Mucosa of descending colon (tissue), 3 donors: ENCODE data around the gene MAPK8IP2. TPM values are rescaled to one million over a fixed set of nuclear protein-coding genes. Genes with fewer than 3 reads are reported as not detected.
"Not testable (repeated sequence)": the region's sequence is repeated elsewhere in the genome, so short reads cannot be mapped to it uniquely, and the experiment has no call there.

Experiments used
- ATAC-seq: fragments of 200-7000 bp; cut with Tn5 transposase; one replicate; pipeline ENCODE4 v1.9.1; 2020; ENCODE audit warnings: mild to moderate bottlenecking, moderate library complexity
- DNase-seq, 3 donors: peaks; one replicate each; pipeline ENCODE4 v3.0.0-alpha.2; 2020
- H3K36me3 ChIP-seq: fragments of 200-600 bp; one replicate; pipeline ENCODE4 v1.8.0; 2021; ENCODE audit warnings: low read depth, mild to moderate bottlenecking
- H3K4me1 ChIP-seq: fragments of 200-600 bp; one replicate; pipeline ENCODE4 v1.8.0; 2021; ENCODE audit warnings: low read depth, mild to moderate bottlenecking
- H3K4me3 ChIP-seq: fragments of 200-600 bp; one replicate; pipeline ENCODE4 v1.8.0; 2021; ENCODE audit warnings: mild to moderate bottlenecking
- H3K9me3 ChIP-seq: fragments of 200-600 bp; one replicate; pipeline ENCODE4 v1.8.0; 2021; ENCODE audit warnings: mild to moderate bottlenecking
- intact Hi-C, 2 donors: fragments of 100-400 bp; cut with DNase I in 1 of 2; cut with micrococcal nuclease in 1 of 2; formaldehyde crosslinking; loops; one replicate each; pipeline versions ENCODE4 v1.11.0 to v1.11.1; 2022; cut with DNase I, micrococcal nuclease
- total RNA-seq, 3 donors: library from RNA; stranded (reverse); fragmentation: NEBNext Ultra II Directional in 2 of 3; extraction: Animal tissue kit (Norgen Biotek cat#: 25700) in 2 of 3; gene quantifications; one replicate each; pipeline versions ENCODE4 v1.2.1 to v1.2.4, GENCODE V29; 2021 to 2023
- TF ChIP-seq, protein P1 (sequence below): fragments of 200-600 bp; IDR thresholded peaks from one replicate; pipeline ENCODE4 v1.8.0; 2022; ENCODE audit warnings: antibody characterized with exemption, mild to moderate bottlenecking
- donor health status: DM: no; HTN: no; CAD: no; lungs with moderate emphysema.
- donor health status: DM: no; HTN: no; CAD: no.
- donor health status: DM: no; HTN: yes; CAD: no.

Gene MAPK8IP2
- total RNA-seq, 3 donors from 2014 or later, result 0.63 to 4.2 (median 0.64) TPM

DNA sequence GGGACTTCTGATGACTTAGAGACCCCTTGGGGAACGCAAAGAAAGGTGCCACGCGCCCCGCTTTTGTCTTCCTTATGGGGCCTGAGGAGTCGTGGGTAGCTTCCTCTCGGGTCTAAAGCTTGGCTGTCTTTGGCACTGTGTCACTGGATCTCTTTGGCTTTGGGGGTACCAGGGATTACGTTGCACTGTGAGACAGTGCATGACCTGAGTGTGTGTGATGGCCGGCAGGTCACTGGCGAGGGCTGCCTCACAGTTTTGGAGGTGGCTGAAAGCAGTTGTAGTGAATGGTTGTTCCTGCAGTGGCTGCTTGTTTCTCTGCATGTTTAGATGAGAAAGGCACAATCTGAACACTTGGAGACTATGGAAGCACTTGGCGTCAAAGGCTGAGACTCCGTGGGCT lies 33.2 kb downstream of the MAPK8IP2 start:
- TF ChIP-seq, protein P1, sequence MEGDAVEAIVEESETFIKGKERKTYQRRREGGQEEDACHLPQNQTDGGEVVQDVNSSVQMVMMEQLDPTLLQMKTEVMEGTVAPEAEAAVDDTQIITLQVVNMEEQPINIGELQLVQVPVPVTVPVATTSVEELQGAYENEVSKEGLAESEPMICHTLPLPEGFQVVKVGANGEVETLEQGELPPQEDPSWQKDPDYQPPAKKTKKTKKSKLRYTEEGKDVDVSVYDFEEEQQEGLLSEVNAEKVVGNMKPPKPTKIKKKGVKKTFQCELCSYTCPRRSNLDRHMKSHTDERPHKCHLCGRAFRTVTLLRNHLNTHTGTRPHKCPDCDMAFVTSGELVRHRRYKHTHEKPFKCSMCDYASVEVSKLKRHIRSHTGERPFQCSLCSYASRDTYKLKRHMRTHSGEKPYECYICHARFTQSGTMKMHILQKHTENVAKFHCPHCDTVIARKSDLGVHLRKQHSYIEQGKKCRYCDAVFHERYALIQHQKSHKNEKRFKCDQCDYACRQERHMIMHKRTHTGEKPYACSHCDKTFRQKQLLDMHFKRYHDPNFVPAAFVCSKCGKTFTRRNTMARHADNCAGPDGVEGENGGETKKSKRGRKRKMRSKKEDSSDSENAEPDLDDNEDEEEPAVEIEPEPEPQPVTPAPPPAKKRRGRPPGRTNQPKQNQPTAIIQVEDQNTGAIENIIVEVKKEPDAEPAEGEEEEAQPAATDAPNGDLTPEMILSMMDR, result no peak
- Histone ChIP-seq H3K4me3 (no peak overlapping the region), H3K4me1 (no peaks in the 10 kb centered on the region), H3K9me3 (no peaks in the 10 kb centered on the region), H3K36me3 (no peaks in the 10 kb centered on the region)
- ATAC-seq (no peak), DNase-seq (no peak)
- intact Hi-C loops, result no loop called here

- intact Hi-C loops, result no loop called here
- ATAC-seq, result no peak
- DNase-seq, result no peak
- no peaks in the 10 kb centered on the region for H3K4me1 ChIP-seq
- H3K4me3 ChIP-seq, result no peak overlapping the region
- TF ChIP-seq, protein P1, result no peak
- no peaks in the 10 kb centered on the region for H3K9me3 ChIP-seq
- no peaks in the 10 kb centered on the region for H3K36me3 ChIP-seq
Measured at GRCh38 chr22:50635591-50635990, 35.0 kb downstream of the MAPK8IP2 start.

DNA sequence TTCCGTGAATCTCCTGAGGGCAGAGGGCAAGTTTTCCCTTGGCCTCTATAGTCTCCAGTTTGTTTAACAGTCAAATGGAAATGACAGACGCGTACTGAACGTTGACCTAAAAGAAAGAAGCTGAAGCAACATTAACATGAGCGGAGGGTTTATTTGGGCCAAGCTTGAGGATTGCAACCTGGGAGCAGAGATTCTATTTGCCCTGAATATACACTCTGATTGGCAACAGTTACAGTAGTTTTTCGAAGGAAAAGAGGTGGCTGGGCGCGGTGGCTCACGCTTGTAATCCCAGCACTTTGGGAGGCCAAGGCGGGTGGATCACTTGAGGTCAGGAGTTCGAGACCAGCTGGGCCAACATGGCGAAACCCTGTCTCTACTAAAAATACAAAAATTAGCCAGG lies 39.7 kb downstream of the MAPK8IP2 start:
- H3K36me3 ChIP-seq, ATAC-seq, H3K4me3 ChIP-seq, H3K9me3 ChIP-seq, DNase-seq, intact Hi-C loops, H3K4me1 ChIP-seq: not testable (repeated sequence)

GRCh38 chr22:50640857-50641647 lies 40.5 kb downstream of the MAPK8IP2 start:
- DNase-seq (no peak), ATAC-seq (no peak)
- H3K36me3 ChIP-seq, result no peaks in the 10 kb centered on the region
- intact Hi-C loops, result no loop called here
- no peaks in the 10 kb centered on the region for H3K4me1 ChIP-seq
- H3K9me3 ChIP-seq, result no peaks in the 10 kb centered on the region
- TF ChIP-seq, protein P1, result no peak
- no peak overlapping the region for H3K4me3 ChIP-seq

DNA sequence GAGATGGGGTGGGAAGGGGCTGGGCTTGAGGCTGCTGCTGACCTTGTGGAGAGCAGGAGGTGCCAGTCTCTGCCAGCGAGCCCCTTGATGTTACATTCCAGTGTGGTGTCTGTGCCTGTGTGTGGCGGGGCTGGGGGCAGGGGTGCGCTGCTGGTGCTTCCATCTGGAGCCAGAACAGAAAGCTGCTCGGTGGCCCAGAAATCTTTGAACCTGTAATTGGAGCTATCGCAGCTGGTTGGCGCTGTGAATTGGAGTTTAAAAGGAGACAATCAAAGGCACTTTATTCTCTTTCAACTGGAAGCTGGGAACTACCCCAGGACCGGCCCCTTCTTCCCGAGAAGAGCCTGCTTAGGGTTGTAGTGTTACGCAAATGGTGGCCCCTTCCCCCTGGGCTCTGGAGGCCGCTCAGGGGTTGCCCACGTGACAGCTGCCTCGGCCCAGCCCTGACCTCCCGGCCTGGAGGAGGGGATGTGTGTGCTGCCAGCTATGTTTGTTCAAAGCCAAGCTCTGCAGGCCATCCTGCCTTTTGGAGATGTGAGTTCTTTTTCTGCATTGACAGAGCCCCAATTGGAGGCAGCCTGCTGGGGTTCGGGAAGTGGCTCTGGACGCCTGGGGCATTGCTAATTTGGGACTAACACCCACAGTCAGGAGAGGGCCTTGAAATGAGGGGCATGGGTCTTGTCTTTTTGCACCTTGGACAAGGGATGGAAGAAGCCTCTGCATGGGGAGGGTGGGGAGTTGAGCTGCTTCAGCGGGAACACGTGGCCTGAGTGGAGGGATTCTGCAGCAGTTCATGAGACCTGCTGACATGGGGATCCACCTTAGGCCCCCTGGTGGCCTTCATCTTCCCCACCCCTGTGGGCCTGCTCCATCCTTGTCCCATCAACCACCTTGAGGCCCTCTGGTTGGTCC lies 41.4 kb downstream of the MAPK8IP2 start:
- ATAC-seq, result peak; percentile 21
- H3K9me3 ChIP-seq, result no peaks in the 10 kb centered on the region
- intact Hi-C loops, result no loop called here
- peak in 1 of 3 donors; percentile 27 for DNase-seq
- H3K36me3 ChIP-seq, result no peaks in the 10 kb centered on the region
- TF ChIP-seq, protein P1, result no peak
- H3K4me3 ChIP-seq, result no peak overlapping the region
- no peaks in the 10 kb centered on the region for H3K4me1 ChIP-seq

DNA sequence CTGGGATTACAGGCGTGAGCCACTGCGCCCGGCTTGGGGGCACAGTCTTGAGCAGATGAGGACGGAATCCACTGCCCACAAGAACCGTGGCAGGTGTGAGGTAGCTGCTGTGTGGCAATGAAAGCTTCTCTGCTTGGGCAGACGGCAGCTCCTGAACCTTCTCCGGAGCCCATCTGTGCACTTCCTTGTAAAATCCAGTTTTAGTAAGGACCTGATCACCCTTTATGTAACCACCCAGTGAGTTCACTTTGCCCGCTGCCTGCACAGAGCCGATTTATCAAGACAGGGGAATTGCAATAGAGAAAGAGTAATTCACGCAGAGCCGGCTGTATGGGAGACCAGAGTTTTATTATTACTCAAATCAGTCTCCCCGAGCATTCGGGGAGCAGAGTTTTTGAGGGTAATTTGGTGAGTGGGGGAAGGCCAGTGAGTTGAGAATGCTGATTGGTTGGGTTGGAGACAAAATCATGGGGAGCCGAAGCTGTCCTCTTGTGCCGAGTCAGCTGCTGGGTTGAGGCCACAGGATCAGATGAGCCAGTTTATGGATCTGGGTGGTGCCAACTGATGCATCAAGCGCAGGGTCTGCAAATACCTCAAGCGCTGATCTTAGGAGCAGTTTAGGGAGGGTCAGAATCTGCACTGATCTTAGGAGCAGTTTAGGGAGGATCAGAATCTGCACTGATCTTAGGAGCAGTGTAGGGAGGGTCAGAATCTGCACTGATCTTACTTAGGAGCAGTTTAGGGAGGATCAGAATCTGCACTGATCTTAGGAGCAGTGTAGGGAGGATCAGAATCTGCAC lies 42.6 kb downstream of the MAPK8IP2 start:
- DNase-seq, H3K4me1 ChIP-seq, H3K9me3 ChIP-seq, H3K36me3 ChIP-seq, ATAC-seq, H3K4me3 ChIP-seq, intact Hi-C loops: not testable (repeated sequence)

DNA sequence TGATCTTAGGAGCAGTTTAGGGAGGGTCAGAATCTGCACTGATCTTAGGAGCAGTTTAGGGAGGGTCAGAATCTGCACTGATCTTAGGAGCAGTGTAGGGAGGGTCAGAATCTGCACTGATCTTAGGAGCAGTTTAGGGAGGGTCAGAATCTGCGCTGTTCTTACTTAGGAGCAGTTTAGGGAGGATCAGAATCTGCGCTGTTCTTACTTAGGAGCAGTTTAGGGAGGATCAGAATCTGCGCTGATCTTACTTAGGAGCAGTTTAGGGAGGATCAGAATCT lies 43.2 kb downstream of the MAPK8IP2 start:
- intact Hi-C loops, H3K4me3 ChIP-seq, H3K36me3 ChIP-seq, H3K9me3 ChIP-seq, H3K4me1 ChIP-seq, ATAC-seq, DNase-seq: not testable (repeated sequence)
